Activated CD8-positive, alpha-beta memory T cell treated with anti-CD3 and anti-CD28 coated beads for 48 hours (primary cell): ENCODE measurements around the gene LYPD6B.

Experiments
- DNase-seq, 3 experiments: peaks; one replicate each; pipeline ENCODE4 v3.0.0-alpha.2; 2020; ENCODE audit warnings: low read depth in 2 of 3, low spot score in 2 of 3

The LYPD6B gene

DNA sequence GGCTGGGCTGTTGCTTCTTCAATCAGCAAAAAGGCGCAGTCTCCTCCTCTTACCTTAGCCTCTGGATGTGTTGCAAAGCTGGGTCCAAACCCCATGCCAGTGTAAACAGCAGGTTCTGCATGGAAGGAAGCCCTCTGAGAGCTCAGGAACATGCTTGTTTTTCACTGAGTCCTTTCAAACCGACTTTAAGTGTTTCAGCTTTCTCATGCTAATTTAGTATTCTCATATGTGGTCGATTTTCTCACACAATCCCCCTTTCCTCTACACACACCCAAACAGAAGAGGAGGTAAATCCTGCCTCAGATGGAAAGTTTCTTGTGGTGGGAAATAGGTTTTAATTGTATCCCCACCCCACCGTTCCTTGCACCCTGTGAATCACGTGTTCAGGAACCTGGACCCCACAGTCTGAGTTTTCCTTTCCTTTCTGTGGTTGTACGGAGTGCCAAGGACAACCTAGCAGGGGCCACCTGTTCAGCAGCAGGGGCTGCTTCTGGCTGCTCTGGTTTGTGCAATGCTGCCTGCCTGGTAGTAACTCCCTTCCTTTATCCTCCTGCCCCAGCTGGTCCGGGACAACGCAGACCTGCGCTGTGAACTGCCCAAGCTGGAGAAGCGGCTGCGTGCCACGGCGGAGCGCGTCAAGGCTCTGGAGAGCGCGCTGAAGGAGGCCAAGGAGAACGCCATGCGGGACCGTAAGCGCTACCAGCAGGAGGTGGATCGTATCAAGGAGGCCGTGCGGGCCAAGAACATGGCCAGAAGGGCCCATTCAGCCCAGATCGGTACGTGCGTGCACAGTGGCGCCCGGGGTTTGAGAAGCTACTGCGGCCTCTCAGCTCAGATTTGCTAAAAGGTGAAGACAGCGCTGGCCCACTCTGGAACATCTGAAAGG, 28.7 kb upstream of the LYPD6B start:
- no peak for DNase-seq

DNA sequence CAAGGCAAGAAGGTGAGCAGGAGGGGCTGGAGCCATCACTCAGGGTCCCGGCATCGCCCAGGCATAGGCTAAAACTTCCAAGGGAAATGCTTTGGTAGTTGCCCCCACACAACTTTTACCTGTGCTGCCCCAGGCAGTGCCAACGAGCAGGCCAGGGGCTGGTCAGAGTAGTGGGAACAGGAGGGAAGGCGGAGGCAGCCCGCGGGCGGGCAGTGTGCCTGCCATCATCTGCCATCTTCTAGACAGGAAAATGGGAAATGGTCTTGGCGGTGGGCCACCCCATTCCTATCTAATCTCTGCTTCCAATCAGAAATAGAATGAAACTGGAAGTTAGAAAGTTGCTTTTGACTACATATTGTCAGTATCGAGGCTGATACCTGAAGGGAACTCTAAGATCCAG, 26.0 kb upstream of the LYPD6B start:
- DNase-seq, result no peak

DNA sequence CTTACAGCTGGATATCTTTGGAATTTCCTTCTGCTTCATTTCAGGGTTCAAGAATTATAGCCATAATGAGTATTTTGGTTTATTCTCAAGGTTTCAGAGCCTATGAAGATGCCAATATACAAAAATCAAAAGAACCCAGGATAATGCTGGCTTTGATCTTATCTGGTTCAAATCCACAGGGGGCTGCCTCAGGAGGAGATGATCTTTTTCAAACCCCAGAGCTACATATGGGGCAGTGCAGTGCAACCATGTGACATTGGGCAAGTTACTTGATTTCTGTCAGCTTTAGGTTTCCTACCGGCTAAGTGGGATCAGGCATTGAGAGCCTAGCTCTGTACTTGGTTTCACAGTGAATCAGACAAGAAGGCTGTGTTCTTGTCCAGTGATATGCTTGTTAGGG, 23.0 kb upstream of the LYPD6B start:
- no peak for DNase-seq

DNA sequence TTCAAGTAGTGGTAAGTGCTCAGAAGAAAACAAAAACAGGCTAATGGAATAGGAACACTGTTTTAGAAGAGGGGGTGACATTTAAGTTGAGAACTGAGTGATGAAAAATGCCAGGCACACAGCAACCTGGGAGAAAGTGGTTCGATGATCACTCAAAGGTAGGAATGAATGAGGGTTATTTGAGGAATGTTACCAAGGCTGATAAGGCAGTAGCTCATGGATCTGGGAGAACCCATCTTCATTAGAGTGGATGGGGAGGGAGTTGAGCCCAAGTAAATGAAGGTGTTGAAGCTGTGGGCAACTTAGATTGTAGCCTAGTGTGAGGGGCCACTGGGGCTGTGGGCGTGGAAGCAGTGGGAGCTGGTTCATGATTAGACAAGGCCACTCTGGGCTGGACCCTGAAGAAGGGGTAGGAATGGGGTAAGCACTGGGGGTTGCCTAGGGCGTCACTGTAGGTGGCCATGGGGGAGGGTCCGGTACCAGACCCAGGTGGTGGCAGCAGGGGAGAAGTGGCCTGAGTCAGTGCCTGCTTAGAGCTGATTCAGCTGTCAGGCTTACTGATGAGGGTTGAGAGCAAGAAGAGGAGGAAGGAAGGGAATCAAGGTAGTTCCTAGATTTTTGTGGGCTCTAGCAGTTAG, 22.5 kb upstream of the LYPD6B start:
- no peak for DNase-seq

DNA sequence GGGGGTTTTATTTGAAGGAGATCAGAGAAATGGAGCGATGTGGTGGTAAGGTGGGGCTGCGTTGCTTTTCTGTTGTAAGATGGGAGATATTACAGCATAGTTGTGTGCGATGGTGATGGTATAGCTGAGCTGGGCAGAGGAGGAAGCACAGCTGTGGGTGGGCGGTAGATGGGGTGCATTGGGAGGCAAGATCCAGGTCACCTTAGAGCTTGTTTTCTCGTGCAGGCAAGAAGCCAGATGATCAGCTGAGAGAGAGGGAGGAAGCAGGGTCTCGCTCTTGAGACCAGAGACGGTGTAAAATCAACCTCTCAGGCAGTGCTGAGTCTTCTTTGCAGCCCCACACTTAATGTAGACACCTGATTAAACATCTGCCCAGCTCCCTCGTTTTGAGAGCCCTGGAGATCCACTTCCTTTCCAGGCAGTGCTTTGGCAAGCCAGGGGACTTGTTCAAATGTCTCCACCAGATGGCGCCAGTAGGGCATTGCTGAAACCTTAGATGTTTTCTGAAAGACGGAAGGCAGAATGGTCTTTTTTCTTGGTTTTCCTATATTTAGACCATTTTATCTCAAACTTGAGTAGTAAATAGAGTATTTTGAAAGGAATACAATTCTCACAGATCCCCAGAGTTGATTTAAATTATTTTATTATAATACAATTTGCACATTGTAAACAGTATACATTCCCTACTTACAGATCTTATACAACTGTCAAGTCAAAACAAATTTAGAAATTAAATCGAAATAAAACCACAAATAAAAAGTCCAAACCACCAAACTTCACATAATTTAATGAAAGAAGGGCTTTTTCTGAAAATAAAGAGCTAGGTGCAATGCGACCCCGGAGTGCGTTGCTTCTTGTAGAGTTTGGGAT, 21.1 kb upstream of the LYPD6B start:
- peak; percentile 24 to 51 (median 34) for DNase-seq

DNA sequence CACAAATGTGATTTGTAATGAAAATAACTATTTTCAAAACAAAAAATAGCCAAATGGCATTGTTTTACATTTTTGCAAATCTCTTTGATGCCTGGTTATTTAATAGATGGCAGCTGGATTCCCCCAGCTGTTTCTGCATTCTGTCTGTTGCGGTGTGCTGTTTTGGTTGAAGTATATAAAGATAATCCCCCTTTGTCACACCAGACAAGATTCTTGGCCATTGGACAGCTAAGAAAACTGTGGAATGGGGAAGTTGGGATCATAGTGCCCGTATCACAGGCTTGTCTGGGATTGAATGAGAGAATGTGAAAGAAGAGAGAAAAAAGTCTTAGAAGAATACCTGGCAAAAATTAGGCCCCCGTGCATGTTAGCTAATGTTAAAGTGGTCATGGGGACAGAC, 19.5 kb upstream of the LYPD6B start:
- no peak for DNase-seq

DNA sequence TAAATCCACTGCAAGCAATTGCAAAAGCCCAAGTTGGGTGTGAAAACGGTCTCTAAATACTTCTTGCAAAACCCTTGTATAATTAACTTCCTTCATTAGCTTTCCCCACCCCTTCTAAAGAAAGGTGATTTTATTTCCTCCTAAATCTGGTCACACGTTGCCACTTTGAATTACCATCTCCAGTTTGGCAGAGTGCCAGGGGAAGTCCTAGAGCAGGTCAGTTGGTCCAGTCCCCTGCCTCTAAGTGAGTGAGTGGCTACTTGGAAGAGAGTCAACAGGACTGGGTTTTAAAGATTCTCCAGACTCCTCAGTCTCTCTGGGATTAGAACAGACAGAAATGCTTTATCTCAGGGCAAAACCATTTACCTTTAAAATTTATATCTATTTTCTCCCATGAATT, 18.7 kb upstream of the LYPD6B start:
- DNase-seq, result no peak

DNA sequence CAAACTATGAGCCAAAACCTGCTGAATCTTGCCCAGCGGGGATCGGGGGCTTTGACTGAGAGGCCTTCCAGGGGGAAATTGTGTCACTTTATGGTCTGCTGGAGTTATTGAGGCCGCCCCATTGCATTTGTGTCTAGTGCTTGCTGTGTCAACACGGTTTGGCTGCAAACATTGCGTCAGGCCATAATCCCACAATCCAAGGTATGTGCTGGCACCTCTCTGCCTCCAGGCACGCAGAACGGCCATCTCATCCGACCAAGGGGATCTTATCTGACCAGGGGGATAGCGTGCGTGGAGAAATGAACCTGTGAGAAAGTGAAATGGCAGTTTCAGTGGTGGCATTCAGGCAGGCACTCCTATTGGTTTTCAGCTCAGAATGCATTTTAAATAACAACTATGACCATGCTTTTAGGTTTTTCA, 18.1 kb upstream of the LYPD6B start:
- DNase-seq, result no peak

DNA sequence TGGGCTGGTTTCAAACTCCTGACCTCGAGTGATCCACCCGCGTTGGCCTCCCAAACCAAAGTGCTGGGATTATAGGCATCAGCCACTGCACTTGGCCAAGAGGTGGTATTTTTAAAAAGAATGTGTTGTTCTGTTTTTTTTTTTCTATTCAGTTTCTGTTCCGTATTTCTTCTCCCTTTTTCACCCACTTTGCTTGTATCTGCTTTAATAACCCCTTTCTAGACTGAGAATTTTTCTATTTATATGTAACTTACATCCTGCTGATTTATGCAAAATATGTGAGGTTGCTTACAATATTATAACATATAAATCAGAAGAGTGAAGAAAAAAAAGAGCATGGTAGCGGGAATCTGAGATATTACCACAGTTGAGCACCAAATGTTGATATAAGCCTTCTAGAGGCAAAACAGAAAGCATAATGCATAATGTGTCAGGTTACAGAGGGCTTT, 17.2 kb upstream of the LYPD6B start:
- DNase-seq, result no peak

DNA sequence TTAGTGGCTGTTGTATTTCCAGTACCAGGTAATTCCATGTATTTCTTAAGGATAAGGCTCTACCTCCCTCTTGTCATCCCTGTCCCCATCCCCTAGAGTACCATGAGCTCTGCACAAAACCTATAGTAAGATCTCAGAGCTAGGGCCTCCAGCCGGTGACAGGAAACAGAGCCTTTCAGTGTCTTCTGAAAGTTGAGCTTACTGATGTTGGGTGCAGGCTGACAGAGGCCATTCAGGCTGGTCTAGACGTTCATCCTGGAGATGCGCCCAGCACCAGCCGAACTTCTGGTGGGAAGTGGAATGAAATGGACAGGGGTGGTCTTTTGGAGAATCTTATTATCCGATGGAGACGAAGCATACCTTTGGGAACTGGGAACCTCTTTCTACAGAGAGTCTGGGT, 16.7 kb upstream of the LYPD6B start:
- DNase-seq, result no peak

DNA sequence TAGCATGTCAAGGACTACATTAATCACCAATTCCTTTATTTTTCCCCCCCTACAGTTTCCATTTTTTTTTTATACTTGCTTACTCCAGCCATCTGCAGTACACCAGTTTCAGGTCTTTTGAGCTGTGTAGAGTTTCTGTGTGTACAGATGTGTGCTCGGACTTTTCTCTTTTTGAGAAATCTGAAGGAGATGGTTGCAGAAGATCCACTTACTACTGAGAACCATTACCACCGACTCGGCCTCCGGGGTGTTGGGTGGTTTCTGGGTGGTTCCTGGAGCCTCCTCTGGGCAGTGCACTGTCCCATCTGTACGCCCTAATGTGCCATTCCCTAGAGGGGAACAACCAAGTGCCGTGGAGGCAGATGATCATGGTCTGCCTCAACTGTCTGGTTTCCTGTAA, 15.4 kb upstream of the LYPD6B start:
- DNase-seq, result no peak

DNA sequence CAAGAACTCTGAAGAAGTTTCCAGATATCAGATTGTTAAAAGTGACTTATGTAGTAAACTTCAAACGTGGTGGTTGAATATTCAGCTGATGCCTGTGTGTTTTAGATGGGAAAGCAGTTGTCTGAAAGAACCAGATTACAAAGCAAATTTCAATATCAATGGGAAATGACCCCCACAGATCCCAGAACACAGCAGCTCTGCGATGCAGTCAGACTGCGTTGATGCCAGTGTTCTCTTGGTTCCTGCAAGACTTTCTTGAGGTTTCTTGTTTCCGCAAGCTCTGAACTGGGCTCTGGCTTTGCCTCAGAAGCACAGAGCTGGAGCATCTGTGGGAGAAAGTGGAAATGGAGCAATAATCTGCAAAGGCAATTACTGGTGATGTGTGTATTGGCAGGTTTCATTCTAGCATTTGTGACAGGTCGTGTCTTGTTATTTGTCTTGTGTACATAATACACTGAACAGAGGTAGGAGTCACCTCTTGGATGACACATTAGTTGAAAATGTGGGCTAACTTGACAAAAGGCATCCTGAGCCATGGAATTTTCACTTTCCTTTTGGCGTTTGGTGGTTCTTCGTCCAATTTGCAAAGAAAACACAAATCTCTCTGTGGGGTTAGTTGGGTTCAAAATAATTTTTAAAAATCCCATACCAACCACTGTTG, 10.8 kb upstream of the LYPD6B start:
- DNase-seq, result no peak

DNA sequence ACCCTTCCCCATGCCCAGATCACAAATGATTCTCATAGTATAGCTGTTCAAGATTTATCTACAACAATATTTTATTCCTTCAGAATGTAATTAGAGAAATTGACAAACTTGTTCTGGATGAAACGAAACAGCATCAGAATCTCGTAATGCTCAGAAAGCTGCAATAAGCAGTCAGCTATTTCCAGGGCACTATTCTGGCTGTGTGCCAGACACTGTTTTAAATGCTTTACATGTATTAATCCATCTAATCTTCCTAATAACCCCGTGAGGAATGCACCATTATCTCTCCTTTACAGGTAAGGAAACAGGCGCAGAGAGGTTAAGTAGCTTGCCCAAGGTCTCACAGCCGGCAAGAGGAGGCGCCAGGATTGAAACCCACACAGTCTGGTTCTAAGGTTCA, 10.1 kb upstream of the LYPD6B start:
- DNase-seq, result no peak

DNA sequence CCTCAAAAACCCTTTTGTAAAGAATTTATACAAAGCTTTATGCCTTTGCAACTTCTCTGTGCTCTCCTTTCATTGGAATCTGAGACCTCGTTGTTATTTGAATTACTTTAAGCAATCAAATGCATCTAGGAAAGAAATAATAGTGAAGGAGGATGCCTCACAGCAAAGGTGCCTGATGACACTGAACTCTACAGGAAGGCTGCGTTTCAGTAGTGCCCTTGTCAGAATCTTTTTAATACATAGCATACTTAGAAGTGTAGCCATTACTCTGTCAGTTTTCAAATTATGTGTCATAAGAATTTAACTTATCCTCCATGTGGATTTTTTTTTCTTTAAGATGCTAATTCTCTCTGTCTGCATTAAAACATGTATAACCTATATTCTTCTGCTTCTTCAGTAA, 9.6 kb upstream of the LYPD6B start:
- DNase-seq, result no peak

DNA sequence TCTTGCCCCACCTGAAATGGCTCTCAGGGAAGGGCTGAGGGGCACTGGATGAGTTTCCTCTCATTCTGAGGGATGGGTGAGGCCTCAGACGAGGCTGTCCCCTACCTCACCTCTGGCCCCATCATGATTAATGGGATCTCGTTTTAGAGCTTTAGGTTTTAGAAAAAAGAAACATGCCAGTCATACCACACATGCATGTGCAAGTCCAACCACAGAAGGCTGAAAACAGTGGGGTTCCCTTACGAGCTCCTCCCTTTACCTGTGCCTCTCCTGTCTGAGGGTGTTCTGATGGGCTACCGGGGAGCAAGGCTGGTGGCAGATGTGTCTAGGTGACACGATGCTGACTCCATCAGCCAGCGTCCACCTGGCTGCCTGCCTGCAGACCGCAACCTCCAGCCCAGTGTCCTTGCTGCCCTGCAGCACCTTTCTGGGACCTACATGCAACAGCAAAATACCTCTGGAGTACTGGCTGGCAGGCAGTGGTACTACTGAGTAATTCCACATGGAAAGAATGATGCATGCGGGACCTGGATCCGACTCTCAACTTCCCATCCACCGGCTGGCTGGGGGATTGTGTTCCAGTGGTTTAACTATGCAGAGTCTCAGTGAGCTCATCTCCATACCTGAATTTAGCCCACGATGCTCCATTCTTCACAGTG, 9.1 kb upstream of the LYPD6B start:
- DNase-seq, result no peak

DNA sequence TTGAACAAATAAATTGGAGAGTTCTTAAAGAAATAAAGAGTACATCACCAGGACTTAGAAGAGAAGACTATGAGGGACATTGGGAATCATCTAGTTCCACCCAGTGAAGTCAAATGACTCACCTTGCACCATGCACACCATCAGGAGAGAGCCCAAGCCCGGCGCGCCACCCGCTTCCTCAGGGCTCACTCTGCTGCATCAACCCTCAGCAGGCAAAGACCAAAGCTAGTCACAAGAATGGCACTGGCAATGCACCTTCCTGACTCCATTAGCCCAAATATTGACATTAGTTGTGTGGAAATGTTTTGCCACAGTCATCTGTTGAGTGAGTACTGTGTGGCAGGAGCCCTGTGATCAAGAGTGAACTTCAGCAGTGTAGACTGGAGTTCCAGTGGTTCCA, 7.1 kb upstream of the LYPD6B start:
- no peak for DNase-seq

DNA sequence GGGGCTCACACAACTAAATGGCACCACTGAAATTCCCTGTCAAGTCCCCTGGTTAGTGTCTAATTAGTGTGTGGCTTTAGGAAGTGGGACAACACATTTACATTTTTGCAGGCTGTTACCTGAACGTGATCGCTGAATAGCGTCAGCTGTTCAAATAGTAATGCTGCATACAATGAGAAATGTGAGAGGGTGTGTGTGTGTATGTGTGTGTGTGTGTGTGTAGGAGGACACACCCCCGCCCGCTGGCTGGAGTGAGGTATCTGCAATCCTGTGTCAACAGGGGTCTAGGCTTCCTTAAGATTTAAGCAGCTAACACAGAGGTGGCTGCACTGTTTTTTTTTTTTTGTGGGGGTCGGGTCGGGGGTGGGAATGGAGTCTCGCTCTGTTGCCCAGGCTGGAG, 4.8 kb upstream of the LYPD6B start:
- DNase-seq, result no peak

DNA sequence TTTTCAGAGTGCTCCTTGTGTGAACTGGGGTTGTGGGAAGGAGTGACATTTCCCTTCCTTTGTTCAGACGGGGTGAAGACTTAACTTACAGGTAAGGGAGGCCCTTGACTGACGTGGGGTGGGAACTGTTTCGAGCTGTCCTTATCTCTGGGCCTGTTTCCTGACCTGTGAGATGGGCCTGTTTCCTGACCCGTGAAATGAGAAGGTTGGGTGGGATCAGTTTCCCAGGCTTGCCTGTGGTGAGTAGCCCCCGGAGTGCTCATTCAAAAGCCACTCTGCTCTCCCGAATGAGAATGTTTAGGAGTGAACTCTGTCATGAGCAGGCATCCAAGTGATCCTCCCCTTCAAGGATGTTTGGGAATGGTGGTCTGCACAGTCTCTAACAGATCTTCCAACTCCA, 4.1 kb upstream of the LYPD6B start:
- DNase-seq, result no peak

DNA sequence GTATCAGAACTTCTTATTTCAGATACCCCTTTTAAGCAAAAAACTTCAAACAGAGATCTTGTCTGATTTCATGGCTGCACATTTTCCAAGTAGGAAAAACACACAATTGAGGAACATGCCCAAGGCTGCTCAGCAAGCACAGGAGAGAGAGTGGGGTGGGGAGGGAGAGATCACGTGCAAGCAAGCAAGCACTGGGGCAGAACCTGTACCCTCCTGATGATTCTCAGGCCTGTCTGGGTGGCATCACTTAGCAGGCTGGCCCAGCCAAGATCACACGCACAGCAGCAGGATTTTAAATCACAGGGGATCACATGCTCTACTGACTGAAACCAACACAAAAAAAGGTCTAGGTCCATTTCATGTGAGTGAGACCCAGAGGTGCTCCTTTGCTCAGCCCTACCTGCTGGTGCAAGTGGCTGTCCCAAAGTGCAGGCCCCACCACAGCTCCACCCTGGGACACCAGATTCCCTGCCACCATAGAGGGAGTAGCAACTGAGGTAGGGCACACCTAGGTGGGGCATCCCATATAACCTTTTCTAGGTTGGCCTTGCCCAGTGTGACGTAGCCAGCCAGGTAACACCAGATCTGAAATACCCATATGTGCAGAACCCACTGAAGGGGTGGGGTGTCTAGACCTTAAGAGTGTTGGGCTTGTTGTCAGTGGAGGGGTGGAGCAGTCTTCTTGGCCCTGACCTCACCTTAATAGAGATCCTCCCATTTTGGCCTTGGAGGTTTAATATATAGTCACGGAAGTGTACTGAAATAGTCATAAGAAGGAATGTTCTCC, 1.8 kb upstream of the LYPD6B start:
- DNase-seq, result no peak

DNA sequence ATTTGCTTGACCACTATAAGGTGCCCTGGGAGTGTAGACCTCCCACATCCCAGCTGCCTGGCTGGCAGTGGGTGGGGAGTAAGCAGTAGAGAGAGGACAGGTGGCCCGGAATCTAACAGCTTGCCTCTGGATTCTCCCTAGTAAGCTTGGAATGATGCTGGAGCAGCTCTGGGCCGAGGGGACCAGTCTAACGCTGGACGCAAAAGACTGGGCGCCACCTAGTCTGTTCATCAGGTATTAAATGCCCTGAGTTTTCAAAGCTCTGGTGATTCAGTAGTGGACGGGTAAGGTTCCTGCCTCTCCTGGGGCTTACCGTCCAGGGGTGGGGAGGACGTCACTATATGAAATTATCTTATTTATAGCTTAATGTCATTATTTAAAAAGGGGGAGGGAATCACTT, 648 bp upstream of the LYPD6B start:
- no peak for DNase-seq
